ENCODE data around the gene PROCR. TPM values are rescaled to one million over a fixed set of nuclear protein-coding genes. Genes with fewer than 3 reads are reported as not detected.

The PROCR gene
- total RNA-seq, 4 donors from 2014 or later = 18.3 to 74.7 (median 38.1) TPM

DNA sequence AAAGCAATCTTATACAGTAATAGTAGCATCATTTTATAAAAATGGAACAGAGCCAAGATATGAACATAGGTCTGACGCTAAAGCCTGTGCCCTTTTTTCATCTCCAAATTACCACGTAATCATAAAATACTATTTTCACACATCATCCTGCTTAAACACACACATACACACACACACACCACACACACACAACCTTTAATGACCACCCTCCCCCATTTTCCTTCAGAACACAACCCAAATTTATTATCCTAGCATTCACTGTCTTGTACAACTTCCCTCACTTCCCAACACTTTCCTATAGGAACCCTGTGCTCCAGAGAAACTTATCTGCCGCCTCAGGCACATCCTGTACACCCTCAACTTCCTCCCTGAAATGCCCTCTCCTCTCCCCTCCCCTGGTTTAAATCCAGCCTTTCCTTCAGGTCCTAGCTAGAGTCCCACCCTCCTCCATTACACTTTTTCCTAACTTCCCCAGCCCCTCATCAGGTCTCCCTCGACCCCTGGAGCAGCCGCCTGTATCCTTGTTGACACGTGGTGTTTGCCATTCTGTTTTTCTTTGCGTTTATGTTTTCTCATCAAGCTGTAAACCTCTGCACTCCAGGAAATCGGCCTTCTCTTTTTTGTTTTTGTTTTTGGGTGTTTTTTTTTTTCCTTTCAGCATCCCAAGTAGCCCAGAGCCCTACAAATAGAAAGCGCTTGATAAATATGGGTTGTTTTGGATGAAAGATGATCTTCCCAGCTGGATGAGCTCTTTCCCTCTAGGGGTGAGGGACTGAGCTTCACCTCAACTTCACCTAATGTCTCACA, 53.6 kb downstream of the PROCR start:
- intact Hi-C loops (cut with DNase I) = no loop called here
- H3K9me3 ChIP-seq = no peaks in the 10 kb centered on the region
- DNase-seq (ENCODE audit: extremely low spot score) = no peak
- H3K36me3 ChIP-seq = no peaks in the 10 kb centered on the region
- no peak overlapping the region for H3K27ac ChIP-seq (replicated peaks in 1 of 4)
- peak overlapping the region in 1 of 4 donors; percentile 33 for H3K4me3 ChIP-seq
- TF ChIP-seq POLR2AphosphoS5 (IDR thresholded peaks at IDR 0.05) = peak in 1 of 2 donors; percentile 8
- TF ChIP-seq EP300 (IDR thresholded peaks at IDR 0.05) = no peak
- TF ChIP-seq, protein P1, sequence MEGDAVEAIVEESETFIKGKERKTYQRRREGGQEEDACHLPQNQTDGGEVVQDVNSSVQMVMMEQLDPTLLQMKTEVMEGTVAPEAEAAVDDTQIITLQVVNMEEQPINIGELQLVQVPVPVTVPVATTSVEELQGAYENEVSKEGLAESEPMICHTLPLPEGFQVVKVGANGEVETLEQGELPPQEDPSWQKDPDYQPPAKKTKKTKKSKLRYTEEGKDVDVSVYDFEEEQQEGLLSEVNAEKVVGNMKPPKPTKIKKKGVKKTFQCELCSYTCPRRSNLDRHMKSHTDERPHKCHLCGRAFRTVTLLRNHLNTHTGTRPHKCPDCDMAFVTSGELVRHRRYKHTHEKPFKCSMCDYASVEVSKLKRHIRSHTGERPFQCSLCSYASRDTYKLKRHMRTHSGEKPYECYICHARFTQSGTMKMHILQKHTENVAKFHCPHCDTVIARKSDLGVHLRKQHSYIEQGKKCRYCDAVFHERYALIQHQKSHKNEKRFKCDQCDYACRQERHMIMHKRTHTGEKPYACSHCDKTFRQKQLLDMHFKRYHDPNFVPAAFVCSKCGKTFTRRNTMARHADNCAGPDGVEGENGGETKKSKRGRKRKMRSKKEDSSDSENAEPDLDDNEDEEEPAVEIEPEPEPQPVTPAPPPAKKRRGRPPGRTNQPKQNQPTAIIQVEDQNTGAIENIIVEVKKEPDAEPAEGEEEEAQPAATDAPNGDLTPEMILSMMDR (IDR thresholded peaks at IDR 0.05) = no peak
- no peak for TF ChIP-seq POLR2A (IDR thresholded peaks at IDR 0.05; ENCODE audit: low read depth)
- 39% methylated on average over 9 of the region's 9 CpGs for WGBS
- H3K27me3 ChIP-seq = no peaks in the 10 kb centered on the region
- peaks cover 12 to 16% (median 13%) of the 10 kb centered on the region in 4 donors for H3K4me1 ChIP-seq

DNA sequence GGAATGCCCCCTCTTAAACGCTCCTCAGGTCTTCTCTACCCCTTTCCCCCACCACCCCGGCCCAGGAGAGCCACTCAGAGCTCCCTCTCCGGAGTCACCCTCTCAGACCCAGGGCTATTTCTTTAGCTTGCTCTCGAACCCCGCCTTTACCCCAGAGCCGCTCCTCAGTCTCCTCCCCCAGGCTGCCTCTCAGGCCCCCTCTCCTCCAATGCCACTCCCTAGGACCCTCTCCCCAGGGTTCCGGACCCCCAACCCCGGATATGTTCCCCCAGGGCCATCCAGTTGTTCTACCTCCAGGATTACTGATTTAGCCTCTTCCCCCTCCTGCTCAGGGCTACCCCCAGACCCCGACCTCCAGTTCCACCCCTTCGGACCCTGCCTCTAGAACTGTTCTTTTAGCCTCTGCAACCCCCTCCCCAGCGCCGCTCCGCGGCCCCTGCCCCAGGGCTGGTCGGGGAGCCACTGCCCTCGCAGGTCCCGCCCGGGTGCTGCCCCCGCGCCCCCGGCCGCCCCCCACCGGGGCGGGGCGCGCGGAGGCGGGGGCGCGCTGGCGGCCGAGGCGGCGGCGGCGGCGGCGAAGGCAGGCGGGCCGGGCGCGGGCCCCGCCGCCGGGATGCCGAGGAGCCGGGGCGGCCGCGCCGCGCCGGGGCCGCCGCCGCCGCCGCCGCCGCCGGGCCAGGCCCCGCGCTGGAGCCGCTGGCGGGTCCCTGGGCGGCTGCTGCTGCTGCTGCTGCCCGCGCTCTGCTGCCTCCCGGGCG, 54.4 kb downstream of the PROCR start, which contains the start of gene MMP24:
MMP24 (plus strand) TSS at position 565 of the 758 bp plus-strand sequence; CDS start at position 614, 49 bp downstream.
- Histone ChIP-seq H3K4me1 (peaks cover 12 to 16% (median 13%) of the 10 kb centered on the region in 4 donors), H3K36me3 (peaks cover 0 to 5% (median 0%) of the 10 kb centered on the region in 4 donors), H3K27ac (replicated peaks in 1 of 4) (no peak within 1 kb of the TSS), H3K4me3 (peak within 1 kb of the TSS; percentile 39 to 57 (median 42)), H3K27me3 (no peaks in the 10 kb centered on the region), H3K9me3 (no peaks in the 10 kb centered on the region)
- intact Hi-C loops (cut with DNase I) = no loop called here
- TF ChIP-seq POLR2AphosphoS5 (IDR thresholded peaks at IDR 0.05) (no peak), EP300 (IDR thresholded peaks at IDR 0.05) (no peak), POLR2A (IDR thresholded peaks at IDR 0.05; ENCODE audit: low read depth) (no peak)
- TF ChIP-seq, protein P1 (IDR thresholded peaks at IDR 0.05) = no peak
- no peak for DNase-seq (ENCODE audit: extremely low spot score)
- 13% methylated on average over 10 of the region's 70 CpGs for WGBS

Small RNAs within 50 kb of the gene (small RNA-seq; reads per million reads assigned to genes)
- gene MT1P3 (0 reads per million in 3 donors), gene RNA5SP483 (0 reads per million in 3 donors)

Other genes starting within 250 kb of the PROCR start
- 10 to 100 TPM; 27.7 to 36.1 (median 28.5) TPM for gene GSS, start 216.3 kb upstream of the PROCR start, total RNA-seq
- gene MYH7B, start 216.2 kb upstream of the PROCR start, total RNA-seq = under 1 TPM; 0.17 to 0.84 (median 0.37) TPM
- gene TRPC4AP, start 79.3 kb upstream of the PROCR start, total RNA-seq = 10 to 100 TPM; 44.1 to 58.2 (median 52.1) TPM
- gene EDEM2, start 24.7 kb upstream of the PROCR start, total RNA-seq = 10 to 100 TPM; 13.3 to 20.3 (median 14.6) TPM
- gene MMP24, start 54.6 kb downstream of the PROCR start, total RNA-seq = 1 to 10 TPM in 3 of 4 donors, under 1 TPM in 1; 0.83 to 4.0 (median 2.0) TPM
- 10 to 100 TPM; 27.7 to 37.8 (median 32.0) TPM for gene MMP24OS, start 106.0 kb downstream of the PROCR start, total RNA-seq
- gene EIF6, start 112.7 kb downstream of the PROCR start, total RNA-seq = 100 to 1,000 TPM in 1 of 4 donors, 10 to 100 TPM in 3; 47.8 to 106 (median 85.0) TPM
- not detected for gene FAM83C, start 120.4 kb downstream of the PROCR start, total RNA-seq
- 10 to 100 TPM; 19.9 to 31.2 (median 30.7) TPM for gene UQCC1, start 239.9 kb downstream of the PROCR start, total RNA-seq

All from esophagus muscularis mucosa (tissue), 4 donors.